ENCODE measurements around the gene SORCS3. TPM values are rescaled to one million over a fixed set of nuclear protein-coding genes. Genes with fewer than 3 reads are reported as not detected.

Gene SORCS3
- total and polyA plus RNA-seq, 2 of the 13 experiments (the other 11 are each of a cell fraction or from before 2014, with no cell fraction given): 0.07 TPM; not detected in 1

DNA sequence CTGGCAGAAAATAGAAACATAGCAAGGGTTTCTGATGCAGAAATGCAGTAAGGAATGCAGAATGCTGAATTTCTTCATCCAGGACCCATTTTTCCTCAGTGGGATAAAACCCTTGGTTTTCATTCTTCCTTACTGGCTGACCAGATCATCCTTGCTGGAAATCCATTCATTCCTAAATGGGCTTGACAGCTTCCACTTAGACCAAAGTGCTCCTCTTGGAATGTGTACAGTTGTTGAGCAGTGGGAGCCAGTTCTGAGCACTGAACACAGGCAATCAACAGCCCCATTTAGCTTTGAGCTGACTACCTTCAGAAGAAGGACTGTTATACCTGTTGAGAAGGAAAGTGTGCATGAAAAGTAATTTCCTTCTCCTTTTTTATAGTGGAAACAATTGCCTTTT is 232.1 kb downstream of the SORCS3 start (continued):
- TF ChIP-seq, protein P1, sequence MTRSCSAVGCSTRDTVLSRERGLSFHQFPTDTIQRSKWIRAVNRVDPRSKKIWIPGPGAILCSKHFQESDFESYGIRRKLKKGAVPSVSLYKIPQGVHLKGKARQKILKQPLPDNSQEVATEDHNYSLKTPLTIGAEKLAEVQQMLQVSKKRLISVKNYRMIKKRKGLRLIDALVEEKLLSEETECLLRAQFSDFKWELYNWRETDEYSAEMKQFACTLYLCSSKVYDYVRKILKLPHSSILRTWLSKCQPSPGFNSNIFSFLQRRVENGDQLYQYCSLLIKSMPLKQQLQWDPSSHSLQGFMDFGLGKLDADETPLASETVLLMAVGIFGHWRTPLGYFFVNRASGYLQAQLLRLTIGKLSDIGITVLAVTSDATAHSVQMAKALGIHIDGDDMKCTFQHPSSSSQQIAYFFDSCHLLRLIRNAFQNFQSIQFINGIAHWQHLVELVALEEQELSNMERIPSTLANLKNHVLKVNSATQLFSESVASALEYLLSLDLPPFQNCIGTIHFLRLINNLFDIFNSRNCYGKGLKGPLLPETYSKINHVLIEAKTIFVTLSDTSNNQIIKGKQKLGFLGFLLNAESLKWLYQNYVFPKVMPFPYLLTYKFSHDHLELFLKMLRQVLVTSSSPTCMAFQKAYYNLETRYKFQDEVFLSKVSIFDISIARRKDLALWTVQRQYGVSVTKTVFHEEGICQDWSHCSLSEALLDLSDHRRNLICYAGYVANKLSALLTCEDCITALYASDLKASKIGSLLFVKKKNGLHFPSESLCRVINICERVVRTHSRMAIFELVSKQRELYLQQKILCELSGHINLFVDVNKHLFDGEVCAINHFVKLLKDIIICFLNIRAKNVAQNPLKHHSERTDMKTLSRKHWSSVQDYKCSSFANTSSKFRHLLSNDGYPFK (CRISPR knock-in tag; IDR thresholded peaks at IDR 0.05; ENCODE audit: borderline replicate concordance): no peak
- no peak for TF ChIP-seq ETV6 (CRISPR knock-in tag; conservative IDR thresholded peaks at IDR 0.05)

DNA sequence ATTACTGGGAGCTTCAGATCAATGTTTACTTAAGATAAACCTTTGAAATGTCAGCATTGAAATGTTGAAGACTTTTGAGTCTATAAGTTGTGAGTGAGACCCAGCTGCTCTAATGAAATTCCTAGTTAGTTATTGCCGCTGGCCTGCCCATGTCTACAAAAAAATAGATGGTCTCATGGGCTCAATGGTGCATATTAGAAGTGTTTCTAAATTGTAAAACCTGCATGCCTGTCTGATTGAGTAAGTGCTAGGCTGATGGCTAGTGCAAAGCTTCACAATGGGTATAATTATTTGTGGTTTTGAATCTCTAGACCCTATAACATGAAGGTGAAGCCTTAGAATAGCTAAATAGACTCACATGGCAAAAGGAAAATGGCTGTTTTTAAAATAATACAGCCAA is 234.5 kb downstream of the SORCS3 start:
- intact Hi-C loops (cut with micrococcal nuclease; ENCODE audit: unreplicated experiment): no loop called here
- no peak overlapping the region for H3K4me3 ChIP-seq (replicated peaks in 1 of 3; ENCODE audit: insufficient read depth in 1 of 3, low read depth in 2 of 3, low read length in 3 of 3)
- H3K79me2 ChIP-seq (ENCODE audit: insufficient read depth, low read length): no peaks in the 10 kb centered on the region
- H3K9me3 ChIP-seq (ENCODE audit: low read length): no peaks in the 10 kb centered on the region
- no peak for TF ChIP-seq MED13 (CRISPR knock-in tag; IDR thresholded peaks at IDR 0.05)
- no peak for TF ChIP-seq CCAR2 (optimal IDR thresholded peaks at IDR 0.05; ENCODE audit: low read depth, low read length)
- no peak for TF ChIP-seq SP4 (CRISPR knock-in tag; IDR thresholded peaks at IDR 0.05)
- TF ChIP-seq, protein P2, sequence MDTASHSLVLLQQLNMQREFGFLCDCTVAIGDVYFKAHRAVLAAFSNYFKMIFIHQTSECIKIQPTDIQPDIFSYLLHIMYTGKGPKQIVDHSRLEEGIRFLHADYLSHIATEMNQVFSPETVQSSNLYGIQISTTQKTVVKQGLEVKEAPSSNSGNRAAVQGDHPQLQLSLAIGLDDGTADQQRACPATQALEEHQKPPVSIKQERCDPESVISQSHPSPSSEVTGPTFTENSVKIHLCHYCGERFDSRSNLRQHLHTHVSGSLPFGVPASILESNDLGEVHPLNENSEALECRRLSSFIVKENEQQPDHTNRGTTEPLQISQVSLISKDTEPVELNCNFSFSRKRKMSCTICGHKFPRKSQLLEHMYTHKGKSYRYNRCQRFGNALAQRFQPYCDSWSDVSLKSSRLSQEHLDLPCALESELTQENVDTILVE (CRISPR knock-in tag; IDR thresholded peaks at IDR 0.05): no peak
- TF ChIP-seq PHF20 (CRISPR knock-in tag; IDR thresholded peaks at IDR 0.05): no peak
- no peak for TF ChIP-seq ZFP36L1 (CRISPR knock-in tag; IDR thresholded peaks at IDR 0.05)
- TF ChIP-seq ZFP36L2 (CRISPR knock-in tag; IDR thresholded peaks at IDR 0.05): no peak
- TF ChIP-seq FOXP1 (IDR thresholded peaks at IDR 0.05): no peak
- no peak for TF ChIP-seq FOXP1 (CRISPR knock-in tag; IDR thresholded peaks at IDR 0.05)
- no peak for ATAC-seq
- no peaks in the 10 kb centered on the region for H3K4me1 ChIP-seq (ENCODE audit: insufficient read depth, low read length)
- CTCF ChIA-PET (ENCODE audit: low intra/inter-chr PET ratio, low total read pairs): no interaction called here
- POLR2A ChIA-PET: no interaction called here
- no peaks in the 10 kb centered on the region for H4K20me1 ChIP-seq (ENCODE audit: insufficient read depth, low read length)
- DNase-seq (ENCODE audit: low spot score): no peak
- 0% methylated on average over 1 of the region's 1 CpG for WGBS (ENCODE audit: low lambda C conversion rate)
- no peaks in the 10 kb centered on the region for H3K27me3 ChIP-seq (ENCODE audit: control insufficient read depth in 1 of 2, insufficient read depth in 2 of 2, low read length in 2 of 2)
- no peak overlapping the region for H3K4me2 ChIP-seq (ENCODE audit: low read depth, low read length)
- no peak overlapping the region for H2AFZ ChIP-seq (ENCODE audit: low read length)
- in situ Hi-C loops (cut with HindIII; ENCODE audit: extremely low pct_ligation_motif_present, low pct_unique_long_range_greater_than_20kb): no loop called here
- BruUV-seq (replicated peaks): no TSS peak
- no peak overlapping the region for H3K27ac ChIP-seq (ENCODE audit: extremely low read length, insufficient read depth, low read length)
- no peak for FAIRE-seq
- H3K9ac ChIP-seq (ENCODE audit: insufficient read depth, low read depth, low read length): no peak overlapping the region
- no peaks in the 10 kb centered on the region for H3K36me3 ChIP-seq (replicated peaks in 1 of 2; ENCODE audit: control insufficient read depth in 1 of 2, insufficient read depth in 2 of 2, low read length in 2 of 2)

Measured in HepG2 (cell line).